Nephron (organoid): Measurements from ENCODE around the gene APIP.

Experiments
- H3K27ac Mint-ChIP-seq, 3 experiments: 2 replicates each; pipeline ENCODE4 v1.8.0; 2020; ENCODE audit warnings: mixed read lengths in 3 of 3, mild to moderate bottlenecking in 2 of 3, moderate library complexity in 1 of 3
- H3K27me3 Mint-ChIP-seq: 2 replicates; pipeline ENCODE4 v1.8.0; 2021; ENCODE audit warnings: low read depth, mild to moderate bottlenecking, moderate library complexity, mixed read lengths
- H3K36me3 Mint-ChIP-seq: 2 replicates; pipeline ENCODE4 v1.8.0; 2020; ENCODE audit warnings: low read depth, mixed read lengths
- H3K4me1 Mint-ChIP-seq: 2 replicates; pipeline ENCODE4 v1.8.0; 2020; ENCODE audit warnings: mixed read lengths
- H3K4me3 Mint-ChIP-seq, 3 experiments: 2 replicates each; pipeline ENCODE4 v1.8.0; 2020; ENCODE audit warnings: mild to moderate bottlenecking in 3 of 3, mixed read lengths in 3 of 3, moderate library complexity in 2 of 3
- H3K9me3 Mint-ChIP-seq: 2 replicates; pipeline ENCODE4 v1.8.0; 2020; ENCODE audit warnings: mixed read lengths
- CTCF ChIP-seq, 3 experiments: fragments of 200-600 bp; sonication (generic); IDR thresholded peaks; one replicate each; pipeline ENCODE4 v1.5.0; 2021; ENCODE audit warnings: antibody characterized with exemption in 3 of 3; ENCODE audit not compliant: unreplicated experiment in 3 of 3

APIP gene

GRCh38 chr11:34890089-34890488 is 26.1 kb downstream of the APIP start:
- Mint-ChIP-seq H3K36me3 (peaks cover 30% of the 10 kb centered on the region), H3K4me1 (no peaks in the 10 kb centered on the region), H3K27ac (no peak overlapping the region), H3K4me3 (no peak overlapping the region), H3K9me3 (peaks cover 2% of the 10 kb centered on the region), H3K27me3 (no peaks in the 10 kb centered on the region)
- peak in 1 of 3 experiments; percentile 8 for TF ChIP-seq CTCF (IDR thresholded peaks at IDR 0.05; ENCODE audit: unreplicated experiment in 3 of 3)

DNA sequence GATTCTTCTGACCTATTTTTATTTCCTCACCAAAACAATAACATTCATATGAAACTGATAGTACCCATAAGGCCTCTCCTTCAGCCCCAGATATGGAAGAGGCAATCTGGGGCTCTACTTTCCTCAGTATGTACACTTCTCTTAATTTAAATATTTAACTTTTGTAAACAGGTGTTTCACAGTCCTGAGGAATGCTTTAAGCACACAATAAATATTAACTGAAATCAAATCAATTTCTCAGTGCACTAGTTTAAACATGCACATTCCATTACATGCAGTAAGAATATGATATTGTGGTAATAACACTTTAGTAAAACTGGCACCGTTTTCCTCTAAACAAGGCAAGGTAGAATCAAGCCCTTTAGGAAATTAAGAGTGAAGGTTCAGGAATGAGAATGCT is 28.9 kb downstream of the APIP start:
- no peak overlapping the region for H3K4me3 Mint-ChIP-seq

DNA sequence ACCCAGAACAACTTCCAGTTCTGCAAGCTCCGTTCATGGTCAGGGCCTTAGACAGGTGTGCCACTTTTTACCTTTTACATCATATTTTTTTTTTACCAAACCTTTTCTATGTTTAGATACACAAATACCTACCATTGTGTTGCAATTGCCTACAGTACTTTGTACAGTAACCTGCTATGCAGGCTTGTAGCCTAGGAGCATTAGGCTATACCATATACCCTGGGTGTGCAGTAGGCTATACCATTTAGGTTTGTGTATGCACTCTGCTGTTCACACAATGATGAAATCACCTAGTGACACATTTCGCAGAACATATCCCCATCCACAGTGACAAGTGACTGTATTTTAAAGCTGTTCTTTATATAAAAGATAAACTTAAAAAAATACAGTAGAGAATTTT is 29.6 kb downstream of the APIP start:
- no peak for TF ChIP-seq CTCF (IDR thresholded peaks at IDR 0.05; ENCODE audit: unreplicated experiment in 3 of 3)
- Mint-ChIP-seq H3K9me3 (no peaks in the 10 kb centered on the region), H3K36me3 (peaks cover 55% of the 10 kb centered on the region), H3K27me3 (peaks cover 3% of the 10 kb centered on the region), H3K4me1 (no peaks in the 10 kb centered on the region), H3K27ac (no peak overlapping the region), H3K4me3 (no peak overlapping the region)

More for the DNA sequence above, 28.9 kb downstream of the APIP start:
- no peak for TF ChIP-seq CTCF (IDR thresholded peaks at IDR 0.05; ENCODE audit: unreplicated experiment in 3 of 3)
- Mint-ChIP-seq H3K27me3 (peaks cover 3% of the 10 kb centered on the region), H3K9me3 (no peaks in the 10 kb centered on the region), H3K36me3 (peaks cover 49% of the 10 kb centered on the region), H3K4me1 (no peaks in the 10 kb centered on the region), H3K27ac (no peak overlapping the region)

- TF ChIP-seq CTCF (IDR thresholded peaks at IDR 0.05; ENCODE audit: unreplicated experiment in 3 of 3): no peak
- Mint-ChIP-seq H3K27ac (no peak overlapping the region), H3K36me3 (peaks cover 48% of the 10 kb centered on the region), H3K9me3 (no peaks in the 10 kb centered on the region), H3K4me1 (no peaks in the 10 kb centered on the region), H3K4me3 (no peak overlapping the region), H3K27me3 (peaks cover 3% of the 10 kb centered on the region)
Observed at GRCh38 chr11:34881900-34882299, 34.3 kb downstream of the APIP start.

- Mint-ChIP-seq H3K27ac (no peak overlapping the region), H3K27me3 (no peaks in the 10 kb centered on the region), H3K36me3 (peaks cover 41% of the 10 kb centered on the region), H3K4me3 (no peak overlapping the region), H3K9me3 (peaks cover 4% of the 10 kb centered on the region), H3K4me1 (no peaks in the 10 kb centered on the region)
- no peak for TF ChIP-seq CTCF (IDR thresholded peaks at IDR 0.05; ENCODE audit: unreplicated experiment in 3 of 3)
Observed at GRCh38 chr11:34877375-34877975, 38.7 kb downstream of the APIP start.

- H3K9me3 Mint-ChIP-seq: peaks cover 4% of the 10 kb centered on the region
- no peak overlapping the region for H3K4me3 Mint-ChIP-seq
- H3K27ac Mint-ChIP-seq: no peak overlapping the region
- no peaks in the 10 kb centered on the region for H3K4me1 Mint-ChIP-seq
- peaks cover 26% of the 10 kb centered on the region for H3K36me3 Mint-ChIP-seq
- no peaks in the 10 kb centered on the region for H3K27me3 Mint-ChIP-seq
- TF ChIP-seq CTCF (IDR thresholded peaks at IDR 0.05; ENCODE audit: unreplicated experiment in 3 of 3): no peak
Observed at GRCh38 chr11:34874202-34874601, 42.0 kb downstream of the APIP start.
